Effector memory CD4-positive, alpha-beta T cell (primary cell): ENCODE measurements around the gene ADIPOR2.
"Not testable (repeated sequence)": the region's sequence is repeated elsewhere in the genome, so short reads cannot be mapped to it uniquely, and the experiment has no call there.

Experiments used
- DNase-seq, 3 donors: peaks; one replicate each; pipeline ENCODE4 v3.0.0-alpha.2; 2020
- H3K27ac ChIP-seq: 2 replicates; pipeline ENCODE4 v1.7.0; 2013; ENCODE audit warnings: mild to moderate bottlenecking, low read length, moderate library complexity; ENCODE audit not compliant: insufficient read depth, poor library complexity, severe bottlenecking
- H3K27me3 ChIP-seq: replicated peaks from 2 replicates; pipeline ENCODE4 v1.7.0; 2013; ENCODE audit warnings: mild to moderate bottlenecking, low read length; ENCODE audit not compliant: insufficient read depth, control insufficient read depth, poor library complexity, severe bottlenecking
- H3K36me3 ChIP-seq: 2 replicates; pipeline ENCODE4 v1.7.0; 2013; ENCODE audit warnings: mild to moderate bottlenecking, low read length, moderate library complexity; ENCODE audit not compliant: control insufficient read depth, insufficient read depth
- H3K4me1 ChIP-seq: 2 replicates; pipeline ENCODE4 v1.7.0; 2013; ENCODE audit warnings: low read length, mild to moderate bottlenecking; ENCODE audit not compliant: control insufficient read depth, insufficient read depth, poor library complexity, severe bottlenecking
- H3K4me3 ChIP-seq: 2 replicates; pipeline ENCODE4 v1.7.0; 2013; ENCODE audit warnings: low read length, low read depth, mild to moderate bottlenecking; ENCODE audit not compliant: insufficient read depth, poor library complexity, severe bottlenecking
- H3K9me3 ChIP-seq: 2 replicates; pipeline ENCODE4 v1.7.0; 2013; ENCODE audit warnings: mild to moderate bottlenecking, low read length, moderate library complexity; ENCODE audit not compliant: control insufficient read depth

The ADIPOR2 gene

GRCh38 chr12:1713783-1714348 is 23.0 kb downstream of the ADIPOR2 start:
- not testable (repeated sequence) for H3K36me3 ChIP-seq, H3K4me1 ChIP-seq, H3K27me3 ChIP-seq, H3K9me3 ChIP-seq, H3K27ac ChIP-seq, H3K4me3 ChIP-seq, DNase-seq

DNA sequence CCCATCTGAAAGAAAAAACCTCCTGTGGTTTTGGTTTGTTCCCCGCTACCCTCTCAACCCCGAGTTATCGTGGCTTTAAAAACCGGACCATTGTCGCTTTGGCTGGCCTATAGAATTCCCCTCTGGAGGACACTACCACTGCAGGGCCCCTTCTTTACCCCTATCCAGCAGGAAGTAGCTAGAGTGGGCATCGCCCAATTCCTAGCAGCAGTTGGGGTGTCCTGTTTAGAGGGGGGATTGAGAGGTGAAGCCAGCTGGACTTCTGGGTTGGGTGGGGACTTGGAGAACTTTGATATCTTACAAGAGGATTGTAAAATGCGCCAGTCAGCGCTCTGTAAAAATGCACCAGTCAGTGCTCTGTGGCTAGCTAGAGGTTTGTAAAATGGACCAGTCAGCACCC is 24.6 kb downstream of the ADIPOR2 start:
- not testable (repeated sequence) for H3K4me1 ChIP-seq, H3K27ac ChIP-seq, H3K4me3 ChIP-seq, DNase-seq, H3K9me3 ChIP-seq, H3K36me3 ChIP-seq, H3K27me3 ChIP-seq

- DNase-seq: no peak
Measured at GRCh38 chr12:1716215-1716862, 25.5 kb downstream of the ADIPOR2 start.

DNA sequence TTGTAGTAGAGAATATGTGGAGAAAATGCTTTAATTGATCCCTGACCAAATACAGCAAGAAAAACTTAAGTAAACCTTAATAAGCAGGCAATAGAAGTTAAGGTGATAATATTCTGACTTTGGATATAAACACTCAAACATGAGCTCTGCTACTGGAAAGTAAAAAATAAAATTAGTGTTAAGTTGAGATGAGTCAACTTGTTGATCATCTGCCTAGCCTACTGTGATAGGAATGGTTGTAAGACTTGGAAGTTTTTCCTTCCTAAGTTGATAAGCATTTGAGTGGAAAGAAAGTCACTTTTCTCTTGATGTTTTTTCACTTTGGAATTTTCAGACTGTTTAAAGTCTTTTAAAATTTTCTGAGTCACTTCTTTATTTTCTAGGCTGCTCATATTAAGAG is 26.0 kb downstream of the ADIPOR2 start:
- H3K27ac ChIP-seq: no peak overlapping the region
- H3K27me3 ChIP-seq: no peaks in the 10 kb centered on the region
- H3K4me1 ChIP-seq: no peaks in the 10 kb centered on the region
- H3K36me3 ChIP-seq: peaks cover 5% of the 10 kb centered on the region
- H3K4me3 ChIP-seq: no peak overlapping the region
- H3K9me3 ChIP-seq: no peaks in the 10 kb centered on the region
- DNase-seq: no peak

More at GRCh38 chr12:1716215-1716862, 25.5 kb downstream of the ADIPOR2 start:
- Histone ChIP-seq H3K4me3 (no peak overlapping the region), H3K9me3 (no peaks in the 10 kb centered on the region), H3K27me3 (no peaks in the 10 kb centered on the region), H3K4me1 (no peaks in the 10 kb centered on the region), H3K27ac (no peak overlapping the region), H3K36me3 (peaks cover 5% of the 10 kb centered on the region)

GRCh38 chr12:1719139-1719538 is 28.3 kb downstream of the ADIPOR2 start:
- H3K27ac ChIP-seq: no peak overlapping the region
- H3K4me1 ChIP-seq: no peaks in the 10 kb centered on the region
- H3K9me3 ChIP-seq: no peaks in the 10 kb centered on the region
- no peak overlapping the region for H3K4me3 ChIP-seq
- DNase-seq: no peak
- peaks cover under 1% of the 10 kb centered on the region for H3K36me3 ChIP-seq
- H3K27me3 ChIP-seq: no peaks in the 10 kb centered on the region

GRCh38 chr12:1720494-1720893 is 29.6 kb downstream of the ADIPOR2 start:
- DNase-seq: no peak
- Histone ChIP-seq H3K36me3 (no peaks in the 10 kb centered on the region), H3K27ac (no peak overlapping the region), H3K4me3 (no peak overlapping the region), H3K9me3 (no peaks in the 10 kb centered on the region), H3K27me3 (no peaks in the 10 kb centered on the region), H3K4me1 (no peaks in the 10 kb centered on the region)

- H3K4me1 ChIP-seq: no peaks in the 10 kb centered on the region
- H3K27ac ChIP-seq: no peak overlapping the region
- no peak overlapping the region for H3K4me3 ChIP-seq
- H3K36me3 ChIP-seq: no peaks in the 10 kb centered on the region
- no peaks in the 10 kb centered on the region for H3K9me3 ChIP-seq
- DNase-seq: no peak
- no peaks in the 10 kb centered on the region for H3K27me3 ChIP-seq
Measured at GRCh38 chr12:1723721-1724120, 32.9 kb downstream of the ADIPOR2 start.

- H3K9me3 ChIP-seq: no peaks in the 10 kb centered on the region
- no peak overlapping the region for H3K27ac ChIP-seq
- H3K27me3 ChIP-seq: no peaks in the 10 kb centered on the region
- no peak for DNase-seq
- H3K4me1 ChIP-seq: no peaks in the 10 kb centered on the region
- no peak overlapping the region for H3K4me3 ChIP-seq
- H3K36me3 ChIP-seq: no peaks in the 10 kb centered on the region
Measured at GRCh38 chr12:1724250-1724649, 33.4 kb downstream of the ADIPOR2 start.

GRCh38 chr12:1726753-1727152 is 35.9 kb downstream of the ADIPOR2 start:
- no peak overlapping the region for H3K27ac ChIP-seq
- no peaks in the 10 kb centered on the region for H3K27me3 ChIP-seq
- no peaks in the 10 kb centered on the region for H3K4me1 ChIP-seq
- no peak overlapping the region for H3K4me3 ChIP-seq
- H3K36me3 ChIP-seq: no peaks in the 10 kb centered on the region
- no peaks in the 10 kb centered on the region for H3K9me3 ChIP-seq
- DNase-seq: no peak

DNA sequence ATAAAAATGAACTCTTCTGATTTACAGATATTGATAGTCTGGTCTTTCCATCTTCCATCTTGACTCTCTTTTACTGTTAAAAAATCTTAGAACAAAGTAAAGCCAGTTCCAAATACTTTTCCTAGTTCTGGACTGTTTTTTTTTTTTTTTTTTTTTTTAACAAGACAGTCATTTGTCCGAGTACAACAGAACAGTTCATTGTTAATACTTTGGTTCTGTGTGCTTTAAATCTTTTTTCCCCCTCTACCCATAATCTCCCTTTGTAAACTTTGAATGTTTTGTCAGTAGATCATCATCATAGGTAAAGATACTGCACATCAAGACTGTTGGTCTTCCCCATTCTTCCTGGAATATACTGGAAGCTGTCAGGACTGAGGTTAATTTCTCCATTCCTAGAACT is 38.0 kb downstream of the ADIPOR2 start:
- Histone ChIP-seq H3K4me3 (no peak overlapping the region), H3K9me3 (no peaks in the 10 kb centered on the region), H3K27me3 (no peaks in the 10 kb centered on the region), H3K36me3 (no peaks in the 10 kb centered on the region), H3K27ac (no peak overlapping the region), H3K4me1 (no peaks in the 10 kb centered on the region)
- no peak for DNase-seq
